Stimulated activated CD8-positive, alpha-beta memory T cell treated with anti-CD3 and anti-CD28 coated beads, Interleukin-2, amount 100 ng/mL, for 1 hour (primary cell): ENCODE data around the gene OR4F15.
"Not testable (repeated sequence)": the region's sequence is repeated elsewhere in the genome, so short reads cannot be mapped to it uniquely, and the experiment has no call there.

ENCODE experiments used
- DNase-seq, 2 donors: peaks; one replicate each; pipeline ENCODE4 v3.0.0-alpha.2; 2020; ENCODE audit warnings: low read depth in 2 of 2

Gene OR4F15, protein sequence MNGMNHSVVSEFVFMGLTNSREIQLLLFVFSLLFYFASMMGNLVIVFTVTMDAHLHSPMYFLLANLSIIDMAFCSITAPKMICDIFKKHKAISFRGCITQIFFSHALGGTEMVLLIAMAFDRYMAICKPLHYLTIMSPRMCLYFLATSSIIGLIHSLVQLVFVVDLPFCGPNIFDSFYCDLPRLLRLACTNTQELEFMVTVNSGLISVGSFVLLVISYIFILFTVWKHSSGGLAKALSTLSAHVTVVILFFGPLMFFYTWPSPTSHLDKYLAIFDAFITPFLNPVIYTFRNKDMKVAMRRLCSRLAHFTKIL

GRCh38 chr15:101811902-101812301, at the start of gene OR4F15:
Gene OR4F15 (plus strand): TSS chr15:101812202. CDS start chr15:101818187, 5,985 bp downstream.
- no peak for DNase-seq

GRCh38 chr15:101764669-101765339, 47.2 kb upstream of the OR4F15 start:
- not testable (repeated sequence) for DNase-seq

GRCh38 chr15:101765340-101765671, 46.7 kb upstream of the OR4F15 start:
- DNase-seq = not testable (repeated sequence)

DNA sequence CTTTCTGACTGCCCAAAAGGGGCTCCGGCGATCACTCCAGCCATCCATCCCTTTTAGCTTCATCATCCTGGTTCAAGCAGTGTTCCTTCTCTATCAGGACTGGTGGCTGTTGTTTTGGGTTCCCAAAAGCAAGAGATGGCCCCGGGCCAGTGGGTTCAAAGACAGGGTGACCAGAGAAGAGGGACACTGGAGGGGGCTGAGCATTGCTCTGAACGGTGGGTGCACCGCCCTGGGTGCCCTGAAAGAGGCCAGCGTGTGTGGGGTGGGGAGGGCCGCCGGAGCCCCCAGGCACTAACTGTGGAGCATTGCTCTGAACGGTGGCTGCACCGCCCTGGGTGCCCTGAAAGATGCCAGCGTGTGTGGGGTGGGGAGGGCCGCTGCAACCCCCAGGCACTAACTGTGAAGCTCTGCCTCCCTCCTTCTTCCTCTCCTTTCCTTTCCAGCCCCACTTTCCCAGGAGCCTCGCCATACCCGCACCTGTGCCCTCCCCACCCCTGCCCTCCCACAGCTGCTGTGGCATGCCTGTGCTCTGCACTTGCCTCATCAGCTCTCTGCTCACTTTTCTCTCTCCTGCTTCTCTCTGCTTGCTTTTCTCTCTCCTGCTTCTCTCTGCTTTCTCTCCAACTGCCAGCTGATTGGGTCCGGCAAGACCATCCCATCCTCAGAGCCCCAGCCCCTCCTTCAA, 46.1 kb upstream of the OR4F15 start:
- DNase-seq = no peak

DNA sequence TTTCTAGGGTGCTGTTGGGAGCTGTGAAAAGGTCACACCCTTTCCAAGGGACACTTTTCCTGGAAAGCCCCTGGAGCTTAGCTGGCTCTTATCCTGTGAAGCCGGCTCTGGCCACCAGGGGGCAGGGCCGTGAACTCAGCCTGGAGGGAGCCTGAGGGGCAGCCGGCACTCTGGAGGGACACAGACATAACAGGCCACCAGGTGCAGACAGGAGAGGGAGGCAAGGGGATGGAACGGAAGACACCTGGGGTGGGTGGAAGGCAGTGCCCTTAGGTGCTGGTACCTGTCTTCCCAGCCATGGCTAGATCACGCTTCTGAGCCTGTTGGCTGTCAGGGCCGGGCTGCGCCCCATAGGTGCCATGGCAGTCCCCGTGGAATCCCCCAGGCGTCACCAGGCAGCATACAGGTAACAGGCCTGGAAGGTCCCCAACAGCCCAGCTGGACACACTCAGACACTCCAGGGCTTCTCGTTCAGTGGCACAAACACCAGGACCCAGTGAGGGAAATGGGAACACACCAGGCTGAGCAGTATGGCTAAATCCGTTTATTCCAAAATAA, 44.8 kb upstream of the OR4F15 start:
- DNase-seq = not testable (repeated sequence)

- no peak for DNase-seq
Observed at GRCh38 chr15:101772921-101773320, 39.1 kb upstream of the OR4F15 start.

- no peak for DNase-seq
Observed at GRCh38 chr15:101773496-101774100, 38.4 kb upstream of the OR4F15 start.

- DNase-seq = no peak
Observed at GRCh38 chr15:101775136-101775535, 36.9 kb upstream of the OR4F15 start.

- not testable (repeated sequence) for DNase-seq
Observed at GRCh38 chr15:101778576-101778975, 33.4 kb upstream of the OR4F15 start.

DNA sequence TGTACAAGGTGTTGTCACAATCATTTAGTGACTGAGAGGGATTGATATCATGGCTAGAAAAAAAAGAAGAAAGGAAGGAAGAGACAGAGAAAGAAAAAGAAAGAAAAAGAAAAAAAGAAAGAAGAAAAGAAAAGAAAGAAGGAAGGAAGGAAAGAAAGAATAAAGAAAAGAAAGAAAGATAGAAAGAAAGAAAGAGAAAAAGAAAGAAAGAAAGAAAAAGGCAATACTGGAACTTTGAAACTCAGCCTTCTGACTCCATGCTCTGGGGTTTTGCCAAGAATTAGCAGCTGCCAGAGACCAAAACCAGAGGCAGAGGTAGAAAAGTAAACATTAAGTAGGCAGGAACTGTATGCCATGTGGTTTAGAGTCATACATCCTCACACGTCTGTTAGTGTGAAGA, 31.8 kb upstream of the OR4F15 start:
- not testable (repeated sequence) for DNase-seq

DNA sequence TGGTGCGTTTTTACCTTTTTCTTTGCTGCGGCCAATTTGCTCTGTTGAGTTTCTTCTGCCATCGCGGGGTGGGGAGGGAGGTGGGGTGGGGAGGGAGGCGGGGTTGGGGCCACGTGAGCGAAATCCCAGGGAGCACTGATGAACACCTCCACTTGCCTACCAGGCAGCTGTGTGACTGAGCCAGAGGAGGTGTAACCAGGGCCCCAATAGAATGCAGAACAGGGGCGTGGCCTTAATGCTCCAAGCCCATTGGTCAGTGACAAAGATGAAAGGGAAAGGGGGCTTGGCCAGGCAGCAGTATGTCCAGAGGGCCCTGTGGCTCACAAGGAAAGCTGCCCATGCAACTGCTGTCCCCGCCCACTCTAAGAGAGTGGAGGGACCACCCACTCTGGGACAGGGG, 30.1 kb upstream of the OR4F15 start:
- no peak for DNase-seq

- no peak for DNase-seq
Observed at GRCh38 chr15:101784644-101785043, 27.4 kb upstream of the OR4F15 start.

- DNase-seq = not testable (repeated sequence)
Observed at GRCh38 chr15:101786422-101786821, 25.6 kb upstream of the OR4F15 start.

GRCh38 chr15:101788001-101788400, 24.0 kb upstream of the OR4F15 start:
- not testable (repeated sequence) for DNase-seq

DNA sequence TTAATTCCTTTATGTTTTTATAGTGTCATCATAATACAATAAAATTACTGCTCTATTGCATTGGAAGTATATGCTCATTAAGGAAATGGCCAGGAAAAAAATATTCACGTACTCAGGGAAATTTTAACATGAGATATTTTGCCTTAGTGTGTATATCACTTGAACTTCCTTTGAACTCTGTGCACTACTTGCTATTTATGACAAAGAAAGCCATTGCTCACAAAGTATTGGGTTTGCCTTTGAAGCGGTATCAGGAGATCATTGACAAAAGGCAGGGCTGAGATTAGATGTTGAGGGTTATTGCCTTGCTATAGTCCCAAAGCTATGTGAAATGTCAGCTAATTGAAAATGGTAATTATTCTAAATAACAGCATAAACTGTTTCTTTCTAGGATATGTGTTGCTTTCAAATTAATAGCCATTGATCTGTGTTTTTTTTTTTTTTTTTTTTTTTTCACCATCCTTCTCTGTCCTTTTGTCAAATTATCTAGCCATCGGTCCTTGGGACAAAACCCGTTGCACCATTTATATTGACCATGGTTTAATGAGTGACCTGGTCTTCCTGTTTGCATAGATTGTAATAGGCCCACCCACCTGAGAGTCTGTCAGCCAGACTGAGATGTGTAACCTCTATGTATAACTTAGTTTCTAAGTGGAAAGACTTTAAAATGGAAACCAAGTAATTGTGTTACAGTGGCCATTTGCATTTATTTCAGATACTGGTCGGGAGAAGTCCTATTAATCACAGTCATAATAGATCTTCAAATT, 23.3 kb upstream of the OR4F15 start:
- not testable (repeated sequence) for DNase-seq

DNA sequence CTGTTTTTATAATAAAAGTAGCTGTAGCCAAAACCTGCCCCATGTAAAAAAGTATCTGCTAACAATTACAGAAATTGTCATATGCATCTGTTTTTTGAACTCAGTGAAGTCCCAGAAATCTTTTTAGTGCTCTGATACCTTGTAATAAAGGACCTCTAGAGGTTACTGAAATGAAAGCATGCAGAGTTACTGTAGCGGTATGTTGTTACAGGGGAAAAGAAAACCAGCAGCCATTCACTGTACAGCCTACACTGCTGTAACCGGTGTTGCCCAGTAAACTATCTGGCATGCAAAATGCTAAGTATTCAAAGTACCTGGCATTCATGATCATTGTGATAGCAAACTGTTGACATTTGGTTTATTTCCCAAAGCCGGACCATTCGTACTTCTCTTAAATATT, 21.3 kb upstream of the OR4F15 start:
- DNase-seq = not testable (repeated sequence)

DNA sequence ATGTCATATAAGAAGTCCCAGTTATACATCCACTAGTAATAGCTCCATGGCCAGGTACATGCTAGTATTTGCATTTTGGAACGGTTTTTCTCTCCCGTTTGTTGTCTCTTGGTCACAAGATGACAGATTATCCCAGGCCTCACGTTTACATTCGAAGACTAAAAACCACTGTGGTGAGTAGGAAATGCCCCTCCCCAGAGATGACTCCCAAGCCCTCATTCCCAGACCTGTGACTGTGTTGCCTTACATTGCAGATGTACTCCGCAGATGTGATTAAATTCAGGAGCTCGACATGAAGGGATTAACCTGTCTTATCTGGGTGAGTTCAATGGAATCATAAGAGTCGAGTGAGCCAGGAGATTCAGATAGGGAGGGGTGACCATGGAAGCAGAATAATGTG, 18.0 kb upstream of the OR4F15 start:
- not testable (repeated sequence) for DNase-seq

DNA sequence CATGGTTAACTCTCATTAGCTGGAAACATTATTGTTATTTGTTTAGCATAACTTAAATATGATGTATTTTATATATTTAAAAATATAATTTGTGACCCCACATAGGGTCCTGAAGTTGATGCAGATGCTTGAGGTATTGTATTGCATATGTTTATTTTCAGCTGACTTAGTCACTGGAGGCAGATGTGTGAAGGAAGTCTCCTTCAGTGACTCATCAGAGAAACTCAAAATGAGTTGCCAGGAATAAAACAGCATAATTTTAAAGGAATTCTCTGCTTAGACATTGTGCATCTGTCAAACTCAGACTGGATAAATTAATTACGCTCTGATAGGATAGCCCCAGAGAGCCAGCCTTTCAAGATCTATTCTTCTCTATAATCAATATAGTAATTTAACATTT, 16.5 kb upstream of the OR4F15 start:
- no peak for DNase-seq

- DNase-seq = no peak
Observed at GRCh38 chr15:101799665-101800064, 12.3 kb upstream of the OR4F15 start.

GRCh38 chr15:101801048-101801447, 11.0 kb upstream of the OR4F15 start:
- DNase-seq = no peak

- no peak for DNase-seq
Observed at GRCh38 chr15:101803209-101803608, 8.8 kb upstream of the OR4F15 start, which contains the start of gene OR4F6. Gene OR4F6 (plus strand): TSS chr15:101803509. CDS start chr15:101805720, 2,211 bp downstream.
